HG02884 (cell line): ENCODE results near the gene RYR2.
"Not testable (repeated sequence)": the region's sequence is repeated elsewhere in the genome, so short reads cannot be mapped to it uniquely, and the experiment has no call there.

Experiments used
- ATAC-seq: cut with Tn5 transposase; IDR thresholded peaks from one replicate; pipeline ENCODE4 v1.9.1; 2021; ENCODE audit warnings: mild to moderate bottlenecking, moderate library complexity; ENCODE audit not compliant: unreplicated experiment

RYR2 gene

DNA sequence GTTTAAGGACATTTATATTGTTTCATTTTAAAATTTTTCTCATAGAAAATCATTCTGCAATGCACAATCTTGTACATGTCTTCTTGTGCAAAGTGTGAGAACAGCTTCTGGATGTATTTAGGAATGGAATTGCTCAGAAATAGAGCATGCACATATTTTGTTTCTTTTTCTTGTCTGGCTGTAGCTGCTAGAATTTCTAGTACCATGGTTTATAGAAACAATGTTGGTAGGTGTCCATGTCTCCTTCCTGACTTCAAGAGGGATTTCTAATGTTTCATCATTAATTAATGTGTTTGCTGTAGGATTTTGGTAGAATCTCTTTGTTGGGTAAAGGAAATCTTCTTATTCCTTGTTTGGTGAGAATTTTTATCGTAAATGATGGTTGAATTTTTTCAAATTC lies 99.0 kb downstream of the RYR2 start:
- ATAC-seq: no peak

GRCh38 chr1:237141502-237141901 lies 99.5 kb downstream of the RYR2 start:
- no peak for ATAC-seq

- no peak for ATAC-seq
These were observed 103.6 kb downstream of the RYR2 start for GRCh38 chr1:237145379-237146135.

- ATAC-seq: no peak
These were observed 104.3 kb downstream of the RYR2 start for GRCh38 chr1:237146241-237146640.

DNA sequence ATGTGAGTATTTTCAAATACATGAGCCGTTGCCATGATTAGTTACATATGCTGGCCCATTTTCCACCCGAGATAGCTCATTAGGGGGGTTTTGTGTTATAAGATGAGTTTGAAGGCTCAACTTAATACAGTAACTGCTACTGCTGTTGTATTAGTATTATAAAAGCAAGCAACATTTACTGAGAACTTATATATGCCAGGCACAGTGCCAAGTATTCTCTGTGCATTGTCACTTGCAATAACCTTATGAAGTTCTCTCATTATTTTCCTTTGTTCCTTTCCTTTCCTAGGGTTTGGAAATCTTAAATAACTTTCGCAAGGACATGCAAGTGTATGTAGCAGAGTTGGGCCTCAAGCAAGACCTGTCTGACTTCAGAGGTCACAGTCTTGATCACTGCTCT lies 107.9 kb downstream of the RYR2 start:
- no peak for ATAC-seq

- ATAC-seq: not testable (repeated sequence)
These were observed 110.0 kb downstream of the RYR2 start for GRCh38 chr1:237151979-237152378.

- ATAC-seq: no peak
These were observed 110.7 kb downstream of the RYR2 start for GRCh38 chr1:237152506-237153335.

DNA sequence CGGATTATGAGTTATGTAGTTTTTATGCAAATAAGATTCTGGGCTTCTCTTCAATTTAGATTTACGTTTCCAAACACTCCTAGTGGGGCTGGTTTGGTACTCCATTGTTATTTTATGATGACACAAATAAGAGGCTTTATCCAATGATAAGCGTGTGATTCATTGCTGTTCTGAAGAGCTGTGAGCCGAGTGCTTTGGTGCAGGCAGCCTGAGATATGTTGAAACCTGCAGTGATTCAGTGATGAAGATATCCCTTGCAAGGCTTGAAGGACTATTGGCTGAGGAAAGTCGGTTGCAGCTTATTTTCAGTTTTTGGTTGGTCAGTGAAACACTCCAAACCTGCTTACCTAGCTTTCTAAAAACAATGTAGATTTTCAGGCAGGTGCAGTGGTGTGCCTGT lies 112.2 kb downstream of the RYR2 start:
- ATAC-seq: no peak

- ATAC-seq: no peak
These were observed 122.7 kb downstream of the RYR2 start for GRCh38 chr1:237164406-237165352.

GRCh38 chr1:237166086-237166485 lies 124.1 kb downstream of the RYR2 start:
- ATAC-seq: no peak

GRCh38 chr1:237166593-237167101 lies 124.7 kb downstream of the RYR2 start:
- ATAC-seq: no peak

- no peak for ATAC-seq
These were observed 128.2 kb downstream of the RYR2 start for GRCh38 chr1:237170149-237170548.

- ATAC-seq: no peak
These were observed 129.6 kb downstream of the RYR2 start for GRCh38 chr1:237171454-237172117.

- no peak for ATAC-seq
These were observed 130.1 kb downstream of the RYR2 start for GRCh38 chr1:237172118-237172485.

DNA sequence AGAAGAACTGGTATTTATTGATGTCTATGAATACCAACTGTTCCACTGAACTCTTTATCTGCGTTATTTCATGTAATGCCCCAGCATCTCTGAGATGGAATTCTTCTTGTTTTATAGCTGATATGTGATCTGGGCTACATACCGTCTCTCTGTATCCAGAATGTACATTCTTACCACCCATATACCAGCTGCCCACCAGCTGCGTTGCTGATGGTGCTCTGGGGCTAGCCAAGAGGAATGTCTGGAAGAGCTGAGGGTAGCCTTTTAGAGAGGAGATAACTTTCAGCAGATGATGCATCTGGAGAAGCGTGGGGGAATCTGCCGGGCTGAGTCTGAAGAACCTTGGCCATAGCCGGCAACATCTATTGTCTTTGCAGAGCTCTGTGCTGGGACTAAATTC lies 137.5 kb downstream of the RYR2 start:
- ATAC-seq: no peak

DNA sequence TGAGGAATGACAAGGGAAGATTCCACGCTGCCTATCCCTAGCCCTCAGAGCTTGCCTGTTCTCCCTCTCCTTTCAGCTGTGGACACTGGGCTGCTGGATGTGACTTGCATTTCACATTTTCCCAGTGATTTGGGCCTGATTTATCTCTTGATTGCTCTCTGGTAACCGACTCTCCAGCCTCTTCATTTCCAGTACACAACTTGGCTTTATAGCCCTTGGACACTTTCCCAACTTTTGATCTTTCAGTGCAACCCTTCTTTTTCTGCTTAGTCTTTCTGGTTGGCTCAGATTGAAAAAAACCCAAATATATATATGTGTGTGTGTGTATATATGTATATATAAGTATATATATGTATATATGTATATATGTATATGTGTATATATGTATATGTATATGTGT lies 138.3 kb downstream of the RYR2 start:
- no peak for ATAC-seq

DNA sequence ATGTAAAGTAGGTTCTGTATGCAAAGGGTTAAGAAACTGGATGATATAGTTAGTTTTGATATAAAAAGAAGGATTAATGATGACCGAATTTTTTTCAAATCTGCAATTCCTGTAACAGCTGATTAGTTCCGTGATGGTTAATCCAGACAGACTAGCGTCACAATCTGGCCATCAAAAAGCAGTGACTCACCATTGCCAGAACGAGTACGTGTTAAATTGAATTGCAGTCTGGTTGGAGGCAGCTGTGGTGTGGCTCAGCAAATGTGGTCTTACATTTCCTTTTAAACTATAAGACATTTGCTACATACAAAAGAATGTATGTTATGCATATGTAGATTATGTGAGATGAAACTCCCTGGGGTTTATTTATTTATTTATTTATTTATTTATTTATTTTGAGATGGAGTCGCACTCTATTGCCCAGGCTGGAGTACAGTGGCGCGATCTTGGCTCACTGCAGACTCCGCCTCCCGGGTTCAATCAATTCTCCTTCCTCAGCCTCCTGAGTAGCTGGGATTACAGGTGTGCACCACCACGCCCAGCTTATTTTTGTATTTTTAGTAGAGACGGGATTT lies 139.8 kb downstream of the RYR2 start:
- no peak for ATAC-seq

DNA sequence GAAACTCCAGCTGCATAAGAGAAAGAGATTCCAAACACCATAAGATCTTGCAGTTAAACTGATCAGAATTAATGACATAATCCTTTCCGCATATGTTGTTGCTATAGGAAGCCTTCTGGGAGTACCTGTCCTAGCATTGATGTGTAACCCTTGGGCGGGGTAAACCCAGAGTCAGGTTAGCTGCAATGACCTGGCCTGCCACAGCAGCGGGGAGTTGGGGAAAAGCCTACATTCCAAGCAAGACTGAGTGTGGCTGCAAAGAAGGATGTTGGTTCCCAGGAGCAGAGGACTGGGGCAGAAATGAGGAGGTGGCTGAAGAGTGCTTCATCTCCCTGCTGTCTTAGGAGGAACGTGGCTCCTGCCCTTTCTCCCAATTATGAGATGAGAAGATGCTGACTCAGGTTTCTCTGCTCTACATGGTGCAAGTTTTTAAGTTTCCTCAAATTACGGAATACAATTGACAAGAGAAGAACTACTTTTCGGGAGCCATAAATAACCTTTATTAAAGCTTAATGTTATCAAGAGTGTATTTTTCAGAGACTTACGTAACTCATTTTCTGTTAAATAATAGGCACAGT lies 142.1 kb downstream of the RYR2 start:
- ATAC-seq: no peak

DNA sequence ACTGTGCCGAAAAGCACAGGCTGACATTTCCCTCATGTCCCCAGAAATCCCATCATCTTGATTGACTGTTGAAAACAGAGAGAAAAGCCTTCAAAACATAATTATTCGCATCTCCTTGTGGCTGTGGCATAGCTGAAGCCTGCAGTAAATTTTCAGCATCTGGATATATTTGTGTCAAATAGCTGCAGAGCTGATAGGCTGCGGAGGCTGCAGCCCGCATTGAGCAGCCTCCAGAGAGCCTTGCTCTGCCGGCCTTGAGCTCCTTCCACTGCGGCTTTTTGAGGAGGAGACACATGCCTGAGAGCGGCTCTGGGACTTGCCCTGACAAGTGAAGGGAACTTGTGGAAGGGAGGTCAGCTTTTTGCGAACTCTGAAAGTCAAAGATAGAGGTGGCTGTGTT lies 144.7 kb downstream of the RYR2 start:
- no peak for ATAC-seq

DNA sequence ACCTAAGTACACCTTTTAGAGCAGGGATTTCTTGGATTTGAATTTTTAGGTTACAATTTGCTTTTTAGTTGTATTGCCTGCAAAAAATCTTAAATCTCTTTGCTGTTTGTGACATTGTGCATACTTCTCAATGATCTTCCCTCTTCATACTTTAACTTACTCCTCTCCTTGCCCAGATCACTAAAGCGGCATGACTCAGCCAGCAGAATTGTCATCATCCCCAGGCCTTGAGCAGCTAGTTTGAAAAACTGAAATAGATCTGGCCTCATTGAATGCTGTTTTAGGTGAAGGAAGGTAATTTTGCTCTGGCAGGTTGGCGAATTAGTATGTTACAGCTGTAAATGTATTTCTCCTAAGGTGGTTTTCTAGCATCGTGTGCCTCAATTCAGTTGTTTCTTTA lies 145.9 kb downstream of the RYR2 start:
- ATAC-seq: no peak
